ENCODE measurements around the gene ARPP21.

Gene ARPP21

DNA sequence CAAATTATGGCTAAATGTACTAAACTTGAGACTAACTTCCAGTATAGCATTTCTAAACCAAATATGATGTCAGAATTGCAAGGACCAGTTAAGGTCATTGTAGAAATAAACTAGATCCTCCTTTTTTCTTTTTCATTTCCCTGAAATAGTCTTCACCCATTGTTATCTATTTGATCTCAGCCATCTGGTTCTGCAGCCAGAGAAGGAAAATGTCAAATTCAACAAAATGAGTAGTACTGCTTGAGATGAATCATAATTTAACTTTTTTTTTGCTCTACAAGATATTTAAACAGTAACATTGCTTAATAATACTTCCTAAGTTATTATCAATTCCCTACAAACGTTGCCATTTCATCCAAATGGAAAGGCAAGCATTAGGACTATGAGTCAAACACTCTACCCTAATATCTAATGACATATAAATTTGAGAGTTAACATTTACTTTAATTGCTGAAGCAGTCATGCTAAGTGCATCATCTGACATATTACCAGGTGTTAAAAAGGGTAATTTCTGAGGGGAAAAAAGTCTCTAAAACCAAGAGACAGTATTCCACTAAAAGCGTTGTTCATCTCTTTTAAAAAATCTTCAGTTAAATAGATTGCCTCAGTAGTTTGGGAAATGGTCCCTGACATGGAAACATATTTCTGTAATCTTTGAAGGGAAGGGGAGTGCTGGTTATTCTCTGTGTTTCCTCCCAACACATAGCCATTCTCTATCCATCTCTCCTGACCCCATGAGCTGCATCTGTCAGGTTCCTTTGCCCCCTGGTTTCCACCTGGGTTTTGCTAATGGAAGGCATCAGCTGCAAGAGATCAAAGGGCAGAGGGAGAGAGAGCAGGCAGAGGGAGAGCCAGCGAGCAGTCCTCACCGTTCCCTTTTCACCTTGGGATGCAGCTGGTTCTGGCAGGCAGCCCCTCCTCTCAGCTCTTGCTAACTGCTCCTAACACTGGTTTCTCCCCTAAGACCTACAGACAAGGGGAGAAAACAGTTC lies 138.5 kb downstream of the ARPP21 start:
- H3K9ac ChIP-seq (ENCODE audit: low read length) = no peak overlapping the region
- H3K4me3 ChIP-seq (ENCODE audit: low read length) = no peak overlapping the region
- H3K27me3 ChIP-seq (ENCODE audit: control insufficient read depth, insufficient read depth, low read length) = no peaks in the 10 kb centered on the region
- no peaks in the 10 kb centered on the region for H3K4me1 ChIP-seq (ENCODE audit: control insufficient read depth, insufficient read depth, low read length)
- no peaks in the 10 kb centered on the region for H3K36me3 ChIP-seq (ENCODE audit: control insufficient read depth, insufficient read depth, low read length)
- no peaks in the 10 kb centered on the region for H3K9me3 ChIP-seq (ENCODE audit: control insufficient read depth, low read length)

DNA sequence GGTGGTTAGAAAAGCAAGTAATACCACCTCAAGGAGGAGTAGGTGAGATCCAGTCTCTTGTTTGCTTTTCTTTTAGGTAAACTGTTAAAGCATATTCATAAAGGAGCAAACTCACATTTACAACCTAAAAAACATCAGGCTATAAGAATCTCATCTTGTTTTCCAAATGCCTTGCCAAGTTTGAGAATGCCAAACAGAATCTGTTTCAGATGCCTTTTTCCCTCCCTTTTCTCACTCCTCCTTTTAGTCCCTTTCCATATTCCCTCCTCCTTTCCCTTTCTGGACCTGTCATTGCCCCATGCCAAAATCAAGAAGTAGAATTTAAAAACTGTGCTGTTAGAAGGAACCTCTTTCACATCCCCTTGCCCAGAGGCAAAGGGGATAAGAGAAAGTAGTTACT lies 140.3 kb downstream of the ARPP21 start:
- no peak overlapping the region for H3K9ac ChIP-seq (ENCODE audit: low read length)

GRCh38 chr3:35780800-35781199 lies 141.5 kb downstream of the ARPP21 start:
- Histone ChIP-seq H3K4me1 (ENCODE audit: control insufficient read depth, insufficient read depth, low read length) (peaks cover 8% of the 10 kb centered on the region), H3K27me3 (ENCODE audit: control insufficient read depth, insufficient read depth, low read length) (no peaks in the 10 kb centered on the region), H3K4me3 (ENCODE audit: low read length) (no peak overlapping the region), H3K36me3 (ENCODE audit: control insufficient read depth, insufficient read depth, low read length) (no peaks in the 10 kb centered on the region), H3K9me3 (ENCODE audit: control insufficient read depth, low read length) (no peaks in the 10 kb centered on the region), H3K9ac (ENCODE audit: low read length) (no peak overlapping the region)

More for the DNA sequence above, 140.3 kb downstream of the ARPP21 start:
- no peaks in the 10 kb centered on the region for H3K9me3 ChIP-seq (ENCODE audit: control insufficient read depth, low read length)
- no peaks in the 10 kb centered on the region for H3K36me3 ChIP-seq (ENCODE audit: control insufficient read depth, insufficient read depth, low read length)
- no peaks in the 10 kb centered on the region for H3K27me3 ChIP-seq (ENCODE audit: control insufficient read depth, insufficient read depth, low read length)
- no peak overlapping the region for H3K4me3 ChIP-seq (ENCODE audit: low read length)
- H3K4me1 ChIP-seq (ENCODE audit: control insufficient read depth, insufficient read depth, low read length) = peaks cover 8% of the 10 kb centered on the region

GRCh38 chr3:35781558-35781957 lies 142.2 kb downstream of the ARPP21 start:
- H3K36me3 ChIP-seq (ENCODE audit: control insufficient read depth, insufficient read depth, low read length) = no peaks in the 10 kb centered on the region
- H3K4me1 ChIP-seq (ENCODE audit: control insufficient read depth, insufficient read depth, low read length) = peaks cover 8% of the 10 kb centered on the region

DNA sequence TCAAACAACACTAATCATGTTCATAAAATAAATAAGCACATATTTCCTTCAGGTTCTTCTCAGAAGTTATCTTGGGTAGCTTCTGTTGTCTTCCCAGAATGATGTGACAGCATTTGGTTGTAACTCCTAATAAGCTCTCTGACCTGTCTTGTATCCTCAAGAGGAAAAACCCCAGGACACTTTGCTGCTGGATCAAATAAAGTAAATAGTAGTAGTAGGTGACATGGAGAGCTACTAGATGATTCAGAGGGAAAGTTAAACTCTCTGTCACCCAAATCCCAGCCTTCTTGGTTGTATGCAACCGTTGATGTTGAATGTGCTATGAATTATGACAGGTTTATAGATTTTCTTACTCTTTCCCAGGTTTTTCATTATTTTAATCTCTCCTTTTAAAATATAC lies 143.0 kb downstream of the ARPP21 start:
- Histone ChIP-seq H3K9me3 (ENCODE audit: control insufficient read depth, low read length) (no peaks in the 10 kb centered on the region), H3K36me3 (ENCODE audit: control insufficient read depth, insufficient read depth, low read length) (no peaks in the 10 kb centered on the region), H3K9ac (ENCODE audit: low read length) (no peak overlapping the region), H3K27me3 (ENCODE audit: control insufficient read depth, insufficient read depth, low read length) (no peaks in the 10 kb centered on the region), H3K4me1 (ENCODE audit: control insufficient read depth, insufficient read depth, low read length) (peaks cover 8% of the 10 kb centered on the region), H3K4me3 (ENCODE audit: low read length) (no peak overlapping the region)

More at GRCh38 chr3:35781558-35781957, 142.2 kb downstream of the ARPP21 start:
- H3K27me3 ChIP-seq (ENCODE audit: control insufficient read depth, insufficient read depth, low read length) = no peaks in the 10 kb centered on the region
- H3K9me3 ChIP-seq (ENCODE audit: control insufficient read depth, low read length) = no peaks in the 10 kb centered on the region
- no peak overlapping the region for H3K9ac ChIP-seq (ENCODE audit: low read length)
- H3K4me3 ChIP-seq (ENCODE audit: low read length) = no peak overlapping the region

GRCh38 chr3:35784169-35784568 lies 144.8 kb downstream of the ARPP21 start:
- H3K4me3 ChIP-seq (ENCODE audit: low read length) = no peak overlapping the region
- H3K36me3 ChIP-seq (ENCODE audit: control insufficient read depth, insufficient read depth, low read length) = no peaks in the 10 kb centered on the region
- no peaks in the 10 kb centered on the region for H3K27me3 ChIP-seq (ENCODE audit: control insufficient read depth, insufficient read depth, low read length)
- H3K9ac ChIP-seq (ENCODE audit: low read length) = no peak overlapping the region
- H3K9me3 ChIP-seq (ENCODE audit: control insufficient read depth, low read length) = no peaks in the 10 kb centered on the region
- peaks cover 8% of the 10 kb centered on the region for H3K4me1 ChIP-seq (ENCODE audit: control insufficient read depth, insufficient read depth, low read length)

- Histone ChIP-seq H3K9ac (ENCODE audit: low read length) (no peak overlapping the region), H3K4me1 (ENCODE audit: control insufficient read depth, insufficient read depth, low read length) (peaks cover 8% of the 10 kb centered on the region), H3K27me3 (ENCODE audit: control insufficient read depth, insufficient read depth, low read length) (no peaks in the 10 kb centered on the region), H3K4me3 (ENCODE audit: low read length) (no peak overlapping the region), H3K36me3 (ENCODE audit: control insufficient read depth, insufficient read depth, low read length) (no peaks in the 10 kb centered on the region), H3K9me3 (ENCODE audit: control insufficient read depth, low read length) (no peaks in the 10 kb centered on the region)
These were observed 146.0 kb downstream of the ARPP21 start for GRCh38 chr3:35785234-35785888.

DNA sequence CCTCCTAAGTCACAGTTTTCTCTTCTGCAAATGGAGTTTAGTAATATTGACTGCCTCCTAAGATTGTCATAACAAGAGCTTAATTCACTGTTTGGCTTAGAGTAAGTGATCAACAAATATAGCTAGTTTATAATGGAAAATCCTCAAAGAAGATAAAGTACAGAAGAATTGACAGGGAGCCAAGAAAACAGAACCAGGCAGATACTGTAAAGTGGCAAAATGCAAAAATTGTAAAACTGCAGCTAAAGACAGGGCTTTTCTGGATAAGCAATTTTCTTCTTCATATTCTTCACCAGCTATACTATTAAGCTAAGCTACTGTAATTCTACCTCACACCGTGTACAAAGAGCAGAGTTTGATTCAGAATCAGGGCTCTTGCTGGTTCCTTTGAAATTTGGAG lies 148.6 kb downstream of the ARPP21 start:
- H3K9ac ChIP-seq (ENCODE audit: low read length) = no peak overlapping the region
- no peak overlapping the region for H3K4me3 ChIP-seq (ENCODE audit: low read length)
- no peaks in the 10 kb centered on the region for H3K9me3 ChIP-seq (ENCODE audit: control insufficient read depth, low read length)
- H3K27me3 ChIP-seq (ENCODE audit: control insufficient read depth, insufficient read depth, low read length) = no peaks in the 10 kb centered on the region
- H3K36me3 ChIP-seq (ENCODE audit: control insufficient read depth, insufficient read depth, low read length) = no peaks in the 10 kb centered on the region
- peaks cover 8% of the 10 kb centered on the region for H3K4me1 ChIP-seq (ENCODE audit: control insufficient read depth, insufficient read depth, low read length)

GRCh38 chr3:35789042-35789831 lies 149.9 kb downstream of the ARPP21 start:
- H3K36me3 ChIP-seq (ENCODE audit: control insufficient read depth, insufficient read depth, low read length) = no peaks in the 10 kb centered on the region
- H3K9ac ChIP-seq (ENCODE audit: low read length) = no peak overlapping the region
- H3K27me3 ChIP-seq (ENCODE audit: control insufficient read depth, insufficient read depth, low read length) = no peaks in the 10 kb centered on the region
- H3K4me1 ChIP-seq (ENCODE audit: control insufficient read depth, insufficient read depth, low read length) = no peaks in the 10 kb centered on the region
- no peak overlapping the region for H3K4me3 ChIP-seq (ENCODE audit: low read length)
- no peaks in the 10 kb centered on the region for H3K9me3 ChIP-seq (ENCODE audit: control insufficient read depth, low read length)

- H3K4me3 ChIP-seq (ENCODE audit: low read length) = no peak overlapping the region
- H3K27me3 ChIP-seq (ENCODE audit: control insufficient read depth, insufficient read depth, low read length) = no peaks in the 10 kb centered on the region
- no peaks in the 10 kb centered on the region for H3K4me1 ChIP-seq (ENCODE audit: control insufficient read depth, insufficient read depth, low read length)
- no peaks in the 10 kb centered on the region for H3K9me3 ChIP-seq (ENCODE audit: control insufficient read depth, low read length)
- H3K9ac ChIP-seq (ENCODE audit: low read length) = no peak overlapping the region
- H3K36me3 ChIP-seq (ENCODE audit: control insufficient read depth, insufficient read depth, low read length) = no peaks in the 10 kb centered on the region
These were observed 151.4 kb downstream of the ARPP21 start for GRCh38 chr3:35790764-35791163.

DNA sequence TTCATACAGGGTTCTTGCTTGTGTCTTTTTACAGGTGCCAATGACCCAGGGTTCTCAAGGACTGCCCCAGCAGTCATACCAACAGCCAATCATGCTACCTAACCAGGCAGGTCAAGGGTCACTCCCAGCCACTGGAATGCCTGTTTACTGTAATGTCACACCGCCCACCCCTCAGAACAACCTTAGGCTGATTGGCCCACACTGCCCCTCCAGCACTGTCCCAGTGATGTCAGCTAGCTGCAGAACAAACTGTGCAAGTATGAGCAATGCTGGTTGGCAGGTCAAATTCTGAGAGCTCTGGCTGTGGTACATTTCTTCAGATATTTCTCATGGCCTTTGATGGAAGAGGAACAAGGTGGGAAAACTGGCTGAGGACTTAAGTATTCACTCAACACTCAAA lies 154.3 kb downstream of the ARPP21 start:
- Histone ChIP-seq H3K4me3 (ENCODE audit: low read length) (no peak overlapping the region), H3K9ac (ENCODE audit: low read length) (no peak overlapping the region), H3K9me3 (ENCODE audit: control insufficient read depth, low read length) (no peaks in the 10 kb centered on the region), H3K4me1 (ENCODE audit: control insufficient read depth, insufficient read depth, low read length) (no peaks in the 10 kb centered on the region), H3K27me3 (ENCODE audit: control insufficient read depth, insufficient read depth, low read length) (no peaks in the 10 kb centered on the region), H3K36me3 (ENCODE audit: control insufficient read depth, insufficient read depth, low read length) (no peaks in the 10 kb centered on the region)

Measured in mucosa of stomach (tissue), 1 donor.